Measurements from ENCODE around the gene CYB561D2. TPM values are rescaled to one million over a fixed set of nuclear protein-coding genes. Genes with fewer than 3 reads are reported as not detected.

CYB561D2 gene
- total RNA-seq, 4 donors from 2014 or later: 13.3 to 19.9 (median 17.8) TPM

DNA sequence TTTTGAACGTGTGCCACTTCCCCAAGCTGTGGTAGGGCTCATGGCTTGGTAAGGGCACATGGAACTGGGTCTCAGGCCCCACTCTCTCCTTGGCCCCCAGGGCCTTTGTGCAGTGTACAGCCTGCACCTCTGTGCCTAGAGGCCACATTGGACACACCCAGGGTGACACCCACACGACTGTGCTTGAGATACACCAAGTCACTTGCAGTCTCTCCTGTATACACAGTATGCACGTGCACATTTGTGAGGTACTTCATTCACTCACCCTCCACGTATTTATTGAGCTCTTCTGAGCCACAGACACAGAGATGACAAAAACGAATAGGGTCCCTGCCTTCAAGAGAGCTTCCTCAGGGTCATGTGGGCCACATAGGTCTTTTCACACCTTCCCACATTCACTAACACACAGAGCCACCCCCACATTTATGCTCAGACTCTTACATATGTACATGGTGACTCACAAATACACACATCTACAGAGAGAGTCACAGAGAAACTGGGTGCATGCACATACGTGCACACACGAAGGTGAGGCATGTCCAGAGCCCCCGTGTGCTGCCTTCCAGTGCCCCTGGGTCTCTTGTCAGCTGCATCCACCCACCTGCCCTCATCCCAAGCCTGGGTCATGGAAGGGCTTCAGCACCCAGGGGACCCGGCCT lies 18.5 kb downstream of the CYB561D2 start:
- Histone ChIP-seq H3K4me1 (peaks cover 0 to 5% of the 10 kb centered on the region in 2 donors), H3K4me3 (no peak overlapping the region), H3K9me3 (no peaks in the 10 kb centered on the region), H3K27ac (no peak overlapping the region), H3K36me3 (no peaks in the 10 kb centered on the region), H3K27me3 (no peaks in the 10 kb centered on the region)
- ATAC-seq (no peak), DNase-seq (no peak)
- no peak for TF ChIP-seq CTCF (IDR thresholded peaks at IDR 0.05 in 4 of 5, conservative IDR thresholded peaks at IDR 0.05 in 1 of 5)
- TF ChIP-seq POLR2A (IDR thresholded peaks at IDR 0.05): no peak
- intact Hi-C loops (cut with DNase I; ENCODE audit: low total_unique reads): no loop called here
- in situ Hi-C loops (cut with MboI; ENCODE audit: low sequenced_read_pairs in 4 of 4): loop anchor here in 1 of 4 donors (25.0 kb wide), 1 partner anchor 168 kb away; no protein-coding TSS in a partner anchor

- Histone ChIP-seq H3K4me1 (no peaks in the 10 kb centered on the region), H3K27me3 (no peaks in the 10 kb centered on the region), H3K27ac (no peak overlapping the region), H3K36me3 (no peaks in the 10 kb centered on the region), H3K9me3 (no peaks in the 10 kb centered on the region), H3K4me3 (no peak overlapping the region)
- intact Hi-C loops (cut with DNase I; ENCODE audit: low total_unique reads) (no loop called here), in situ Hi-C loops (cut with MboI; ENCODE audit: low sequenced_read_pairs in 4 of 4) (loop anchor here in 1 of 4 donors (25.0 kb wide), 1 partner anchor 167 kb away; no protein-coding TSS in a partner anchor)
- no peak for ATAC-seq
- TF ChIP-seq CTCF (IDR thresholded peaks at IDR 0.05 in 4 of 5, conservative IDR thresholded peaks at IDR 0.05 in 1 of 5) (no peak), POLR2A (IDR thresholded peaks at IDR 0.05) (no peak)
- DNase-seq: no peak
Measured at GRCh38 chr3:50370594-50370993, 19.9 kb downstream of the CYB561D2 start.

- H3K4me3 ChIP-seq: no peak overlapping the region
- no peaks in the 10 kb centered on the region for H3K27me3 ChIP-seq
- no peaks in the 10 kb centered on the region for H3K9me3 ChIP-seq
- no peaks in the 10 kb centered on the region for H3K4me1 ChIP-seq
- no peak for ATAC-seq
- H3K36me3 ChIP-seq: no peaks in the 10 kb centered on the region
- intact Hi-C loops (cut with DNase I; ENCODE audit: low total_unique reads): no loop called here
- H3K27ac ChIP-seq: no peak overlapping the region
- in situ Hi-C loops (cut with MboI; ENCODE audit: low sequenced_read_pairs in 4 of 4): loop anchor here in 1 of 4 donors (25.0 kb wide), 1 partner anchor 166 kb away; no protein-coding TSS in a partner anchor
- TF ChIP-seq POLR2A (IDR thresholded peaks at IDR 0.05) (no peak), CTCF (IDR thresholded peaks at IDR 0.05 in 4 of 5, conservative IDR thresholded peaks at IDR 0.05 in 1 of 5) (no peak)
- DNase-seq: no peak
Measured at GRCh38 chr3:50371133-50371685, 20.5 kb downstream of the CYB561D2 start.

DNA sequence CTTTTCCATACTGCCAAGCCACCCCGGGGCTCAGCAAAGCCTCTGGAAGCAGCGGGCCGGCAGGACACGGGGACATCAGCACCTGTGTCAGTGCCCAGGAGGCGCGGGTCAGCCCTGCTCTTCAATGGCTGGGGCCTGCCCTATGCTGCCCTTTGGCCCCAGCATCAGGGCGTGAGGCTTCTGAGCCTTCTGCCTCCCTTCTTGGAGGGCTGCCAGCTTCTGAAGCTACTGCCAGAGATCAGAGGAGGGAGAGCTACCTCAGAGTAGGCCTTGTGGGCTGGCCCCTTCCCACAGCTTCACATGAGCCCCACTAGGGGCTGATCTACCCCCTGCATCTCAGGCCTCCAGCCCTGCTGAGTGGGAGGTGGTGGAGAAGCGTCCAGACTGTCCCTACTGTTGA lies 21.7 kb downstream of the CYB561D2 start:
- H3K4me1 ChIP-seq: no peaks in the 10 kb centered on the region
- no peak for ATAC-seq
- TF ChIP-seq POLR2A (IDR thresholded peaks at IDR 0.05): no peak
- no peak for TF ChIP-seq CTCF (IDR thresholded peaks at IDR 0.05 in 4 of 5, conservative IDR thresholded peaks at IDR 0.05 in 1 of 5)
- H3K36me3 ChIP-seq: no peaks in the 10 kb centered on the region
- in situ Hi-C loops (cut with MboI; ENCODE audit: low sequenced_read_pairs in 4 of 4) (loop anchor here in 1 of 4 donors (25.0 kb wide), 1 partner anchor 165 kb away; no protein-coding TSS in a partner anchor), intact Hi-C loops (cut with DNase I; ENCODE audit: low total_unique reads) (no loop called here)
- no peak for DNase-seq
- no peaks in the 10 kb centered on the region for H3K9me3 ChIP-seq
- no peak overlapping the region for H3K27ac ChIP-seq
- no peak overlapping the region for H3K4me3 ChIP-seq
- no peaks in the 10 kb centered on the region for H3K27me3 ChIP-seq

All from gastrocnemius medialis (tissue), 4 donors.